ENCODE results near the gene FOXL2. TPM values are rescaled to one million over a fixed set of nuclear protein-coding genes. Genes with fewer than 3 reads are reported as not detected.

The FOXL2 gene
- total and polyA plus RNA-seq, 2 of the 4 experiments (the other 2 are of a cell fraction) = 0.07 TPM; not detected in 1

- dilution Hi-C loops (cut with HindIII; ENCODE audit: low sequenced_read_pairs, unreplicated experiment) = no loop called here
- Histone ChIP-seq H4K91ac (ENCODE audit: insufficient read depth, low read depth, low read length) (no peak overlapping the region), H3K27me3 (ENCODE audit: control insufficient read depth, insufficient read depth, low read length) (no peaks in the 10 kb centered on the region), H4K20me1 (ENCODE audit: insufficient read depth, low read length) (no peaks in the 10 kb centered on the region), H3K4ac (ENCODE audit: low read depth, low read length) (peak overlapping the region; percentile 52; the same call in 1 of the 2 replicates), H2AK9ac (replicated peaks; ENCODE audit: low read depth, low read length, poor library complexity) (peak overlapping the region; percentile 73), H3K14ac (replicated peaks; ENCODE audit: low read depth, low read length) (no peak overlapping the region; the same call in 1 of the 2 replicates), H2BK20ac (ENCODE audit: low read depth, low read length) (peak overlapping the region; percentile 76), H3K4me2 (ENCODE audit: low read depth, low read length) (peak overlapping the region; percentile 29; the same call in 1 of the 2 replicates), H4K5ac (ENCODE audit: low read depth, low read length) (no peak overlapping the region), H3K18ac (ENCODE audit: low read depth, low read length) (no peak overlapping the region), H3K9me3 (ENCODE audit: control insufficient read depth, insufficient read depth, low read length) (no peaks in the 10 kb centered on the region), H2BK5ac (ENCODE audit: low read depth, low read length, poor library complexity, severe bottlenecking) (no peak overlapping the region), H4K8ac (ENCODE audit: low read depth in 2 of 2, low read length in 2 of 2) (peak overlapping the region in 1 of 2 experiments; percentile 16; a peak in 1 of 4 replicates), H3K23ac (ENCODE audit: low read depth, low read length) (no peak overlapping the region), H3K4me3 (ENCODE audit: insufficient read depth, low read depth, low read length) (no peak overlapping the region), H2AK5ac (ENCODE audit: low read depth, low read length) (no peak overlapping the region), H3K79me1 (ENCODE audit: low read depth in 1 of 2, low read length in 2 of 2) (no peaks in the 10 kb centered on the region), H3K9ac (ENCODE audit: low read depth, low read length) (no peak overlapping the region), H2BK15ac (ENCODE audit: low read depth, low read length) (0 out of 3 replicates have a peak overlapping the region, but pooled peaks have one; percentile 30), H2AFZ (replicated peaks; ENCODE audit: low read length, poor library complexity) (peak overlapping the region; percentile 34), H3K56ac (ENCODE audit: extremely low read depth, insufficient read depth, low read length) (no peak overlapping the region), H3K27ac (ENCODE audit: insufficient read depth, low read length) (no peak overlapping the region), H3K9me1 (ENCODE audit: insufficient read depth, low read length) (no peaks in the 10 kb centered on the region; the same call in 1 of the 2 replicates), H2BK120ac (ENCODE audit: low read depth, low read length) (peak overlapping the region; percentile 60), H3K36me3 (ENCODE audit: control insufficient read depth, insufficient read depth, low read length) (no peaks in the 10 kb centered on the region), H3K4me1 (ENCODE audit: control insufficient read depth, insufficient read depth, low read length) (peaks cover 9% of the 10 kb centered on the region)
- intact Hi-C loops (cut with micrococcal nuclease) = loop anchor here (1.0 to 5.0 kb wide), 3 partner anchors 327 to 589 kb away; partner anchors contain the start of gene CEP70
- DNase-seq = peak; percentile 81
- in situ Hi-C loops (cut with MboI; ENCODE audit: low sequenced_read_pairs) = loop anchor here (10.0 kb wide), 2 partner anchors 427 to 857 kb away; no protein-coding TSS in a partner anchor
- no peak for TF ChIP-seq RFX5 (IDR thresholded peaks at IDR 0.05; ENCODE audit: low read depth, low read length)
- TF ChIP-seq, protein P1, sequence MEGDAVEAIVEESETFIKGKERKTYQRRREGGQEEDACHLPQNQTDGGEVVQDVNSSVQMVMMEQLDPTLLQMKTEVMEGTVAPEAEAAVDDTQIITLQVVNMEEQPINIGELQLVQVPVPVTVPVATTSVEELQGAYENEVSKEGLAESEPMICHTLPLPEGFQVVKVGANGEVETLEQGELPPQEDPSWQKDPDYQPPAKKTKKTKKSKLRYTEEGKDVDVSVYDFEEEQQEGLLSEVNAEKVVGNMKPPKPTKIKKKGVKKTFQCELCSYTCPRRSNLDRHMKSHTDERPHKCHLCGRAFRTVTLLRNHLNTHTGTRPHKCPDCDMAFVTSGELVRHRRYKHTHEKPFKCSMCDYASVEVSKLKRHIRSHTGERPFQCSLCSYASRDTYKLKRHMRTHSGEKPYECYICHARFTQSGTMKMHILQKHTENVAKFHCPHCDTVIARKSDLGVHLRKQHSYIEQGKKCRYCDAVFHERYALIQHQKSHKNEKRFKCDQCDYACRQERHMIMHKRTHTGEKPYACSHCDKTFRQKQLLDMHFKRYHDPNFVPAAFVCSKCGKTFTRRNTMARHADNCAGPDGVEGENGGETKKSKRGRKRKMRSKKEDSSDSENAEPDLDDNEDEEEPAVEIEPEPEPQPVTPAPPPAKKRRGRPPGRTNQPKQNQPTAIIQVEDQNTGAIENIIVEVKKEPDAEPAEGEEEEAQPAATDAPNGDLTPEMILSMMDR (conservative IDR thresholded peaks at IDR 0.05; ENCODE audit: low read depth, low read length) = no peak
- TF ChIP-seq CEBPB (IDR thresholded peaks at IDR 0.05; ENCODE audit: low read depth, low read length) = peak; percentile 53; the same call in 1 of the 2 replicates
- peak; percentile 52; the same call in 1 of the 2 replicates for TF ChIP-seq FOS (IDR thresholded peaks at IDR 0.05; ENCODE audit: low read depth, low read length)
- TF ChIP-seq MXI1 (IDR thresholded peaks at IDR 0.05; ENCODE audit: borderline replicate concordance, low read depth, low read length) = no peak
- no peak for TF ChIP-seq MAFK (IDR thresholded peaks at IDR 0.05; ENCODE audit: low read depth, low read length)
- no peak for TF ChIP-seq MAZ (IDR thresholded peaks at IDR 0.05; ENCODE audit: borderline replicate concordance, low read depth, low read length)
- no peak for TF ChIP-seq RAD21 (IDR thresholded peaks at IDR 0.05; ENCODE audit: low read length)
- ChIA-PET CTCF (interaction anchor here (1.2 to 3.2 kb wide), 4 partner anchors 10 to 443 kb away, joined by 5 to 26 read pairs (median 7); no protein-coding TSS in a partner anchor), POLR2A (ENCODE audit: unreplicated experiment) (interaction anchor here (0.6 kb wide), 1 partner anchor 222 kb away, joined by 4 read pairs; no protein-coding TSS in a partner anchor)
- BruUV-seq (replicated peaks) = no TSS peak
- WGBS, 2 experiments (ENCODE audit: extremely low coverage in 2 of 2, insufficient read length in 1 of 2) = no CpG with 5 or more reads among the region's 8 CpGs
- peak; percentile 92 for ATAC-seq (ENCODE audit: low read depth)
These were observed 25.3 kb downstream of the FOXL2 start for GRCh38 chr3:138921316-138922292.
